HG03432 (cell line): ENCODE results near the gene YJEFN3.

Experiments used
- ATAC-seq: cut with Tn5 transposase; IDR thresholded peaks from one replicate; pipeline ENCODE4 v1.9.1; 2021; ENCODE audit warnings: mild to moderate bottlenecking, moderate library complexity; ENCODE audit not compliant: unreplicated experiment

Gene YJEFN3

DNA sequence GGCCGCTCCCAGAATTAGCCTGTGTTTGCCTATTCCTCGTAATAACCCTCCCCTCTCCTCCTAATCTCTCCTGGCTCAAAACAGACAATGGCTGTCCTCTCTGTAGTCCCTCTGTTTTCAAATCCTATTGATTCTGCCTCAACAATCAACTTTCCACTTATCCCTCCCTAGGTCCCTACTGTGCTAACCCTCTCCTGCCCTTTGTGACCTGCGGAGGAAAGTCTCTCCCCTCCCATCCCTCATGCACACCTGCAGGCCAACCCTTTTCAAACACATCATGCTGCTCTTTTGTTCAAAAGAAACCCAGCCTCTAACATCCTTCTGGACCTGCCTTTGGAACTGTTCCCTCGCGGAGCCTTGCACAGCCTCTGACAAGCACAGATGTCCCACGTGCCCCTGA lies 46.7 kb downstream of the YJEFN3 start:
- no peak for ATAC-seq

DNA sequence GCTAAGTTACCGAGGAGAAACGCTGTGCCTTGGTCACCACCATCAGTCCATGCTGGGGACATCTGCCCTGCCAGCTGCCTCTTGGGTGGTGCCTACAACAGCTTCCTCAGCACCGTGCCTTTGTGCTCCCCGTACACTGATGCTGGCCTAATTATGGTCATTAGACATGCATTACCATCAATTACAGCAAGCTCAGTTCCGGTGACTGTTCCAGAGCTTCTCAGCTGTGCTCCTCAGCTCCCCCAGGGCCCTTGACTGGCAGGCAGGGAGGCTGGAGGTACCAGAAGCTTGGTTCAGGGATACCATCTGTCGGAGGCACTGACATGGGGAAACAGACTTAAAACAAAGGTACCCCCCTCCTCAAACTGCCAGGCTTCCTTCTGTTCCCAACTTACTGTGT lies 49.5 kb downstream of the YJEFN3 start:
- no peak for ATAC-seq

DNA sequence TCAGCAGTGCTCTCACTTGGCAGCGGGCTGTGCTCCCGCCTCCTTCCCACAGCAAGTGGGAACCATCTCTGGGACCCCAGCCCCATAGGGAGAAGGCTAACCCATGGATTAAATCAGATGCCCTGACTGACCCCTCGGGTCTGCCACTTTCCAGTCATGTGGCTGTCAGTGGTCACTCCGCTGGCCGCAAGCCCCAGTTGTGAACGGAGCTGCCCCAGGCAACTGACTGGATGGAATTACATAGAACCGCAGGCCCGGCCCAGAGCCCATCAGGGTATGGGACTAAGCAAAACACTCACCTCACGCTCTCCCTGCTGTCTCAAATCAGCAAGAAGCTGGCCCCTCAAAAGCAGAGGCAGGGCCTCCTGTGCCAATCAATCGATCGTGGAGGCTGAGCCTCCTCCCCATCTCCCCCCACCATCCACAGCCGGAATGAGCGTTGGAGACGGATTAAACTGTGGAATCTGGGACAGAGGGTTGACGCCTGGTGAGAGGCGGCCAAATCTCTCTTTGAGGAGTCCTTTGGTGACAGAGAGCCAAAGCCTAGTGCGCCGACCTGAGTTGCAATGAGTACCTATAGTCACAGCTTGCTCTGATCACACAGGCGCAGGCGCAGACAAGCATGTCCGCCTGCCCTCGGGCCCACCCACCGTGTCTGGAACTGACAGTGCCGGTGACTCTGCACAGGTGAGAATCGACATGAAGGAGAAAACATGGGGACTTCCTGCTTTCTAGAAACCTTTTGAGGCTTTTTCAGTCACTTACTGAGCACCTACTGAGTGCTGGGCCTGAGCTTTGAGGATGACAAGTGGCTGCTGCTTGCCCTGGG lies 51.0 kb downstream of the YJEFN3 start:
- no peak for ATAC-seq

DNA sequence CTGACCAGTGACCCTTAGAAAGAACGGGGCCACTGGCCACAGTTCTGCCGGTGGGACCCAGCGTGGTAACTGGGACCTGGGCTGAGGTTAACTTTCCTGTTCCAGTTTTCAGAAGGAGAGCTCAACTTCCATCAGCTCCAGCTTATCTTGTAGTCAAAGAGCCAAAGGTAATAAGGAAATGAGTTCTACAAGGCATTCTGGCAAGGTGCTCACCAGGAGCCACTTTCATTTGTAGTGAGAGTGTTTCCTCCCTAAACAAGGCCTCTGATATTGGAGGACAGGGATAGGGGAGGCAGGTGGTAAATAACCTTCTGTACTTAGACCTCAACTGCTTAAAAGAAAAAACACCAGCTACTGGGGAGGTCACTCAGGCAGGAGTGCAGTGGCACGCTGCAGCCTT lies 51.7 kb downstream of the YJEFN3 start:
- no peak for ATAC-seq

- ATAC-seq = no peak
These were observed 52.7 kb downstream of the YJEFN3 start for GRCh38 chr19:19581391-19581790.

DNA sequence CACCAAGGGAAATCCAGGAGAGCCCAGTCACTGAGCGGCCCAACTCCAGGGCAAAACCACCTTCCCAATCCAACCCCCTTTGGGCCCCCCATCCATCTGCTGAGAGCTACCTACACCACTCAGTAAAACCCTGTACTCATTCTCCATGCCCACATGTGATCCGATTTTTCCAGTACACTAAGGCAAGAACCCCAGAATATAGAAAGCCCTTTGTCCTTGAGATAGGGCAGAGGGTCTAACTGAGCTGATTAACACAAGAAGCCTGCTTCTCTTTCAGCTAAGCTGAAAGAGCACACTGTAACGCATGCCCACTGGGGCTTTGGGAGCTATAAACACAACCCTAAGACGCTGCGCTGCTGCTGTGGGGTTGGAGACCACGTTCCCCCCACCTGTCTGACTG lies 53.8 kb downstream of the YJEFN3 start:
- no peak for ATAC-seq

DNA sequence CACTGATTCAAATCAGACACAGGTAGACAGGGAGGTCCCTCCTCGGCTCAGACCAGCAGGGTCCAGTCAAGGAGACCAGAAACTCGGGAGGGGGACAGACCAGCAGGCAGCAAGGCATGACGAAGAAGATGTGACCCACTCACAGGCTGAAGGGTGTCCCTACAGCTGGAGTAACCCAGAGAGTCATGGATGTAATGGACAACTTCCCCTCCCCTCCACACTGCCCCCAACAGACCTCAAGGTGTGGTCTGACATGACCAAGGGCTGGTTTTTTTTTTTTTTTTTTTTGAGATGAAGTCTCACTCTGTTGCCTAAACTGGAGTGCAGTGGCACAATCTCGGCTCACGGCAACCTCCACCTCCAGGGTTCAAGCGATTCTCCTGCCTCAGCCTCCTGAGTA lies 55.6 kb downstream of the YJEFN3 start:
- ATAC-seq = no peak
